HepG2 (cell line): Measurements from ENCODE around the gene CPAMD8. TPM values are rescaled to one million over a fixed set of nuclear protein-coding genes. Genes with fewer than 3 reads are reported as not detected.
"Not testable (repeated sequence)": the region's sequence is repeated elsewhere in the genome, so short reads cannot be mapped to it uniquely, and the experiment has no call there.

ENCODE experiments used
- ATAC-seq: fragments of 200-7000 bp; cut with Tn5 transposase; 3 replicates; pipeline ENCODE4 v1.9.1; 2020; ENCODE audit warnings: mild to moderate bottlenecking, moderate library complexity
- BruUV-seq: library from RNA; stranded (reverse); fragments of 400-500 nt; replicated peaks from 2 replicates; lab custom pipeline; 2021; lab: Mats Ljungman, UMichigan
- CTCF ChIA-PET: fragments of 300-600 bp; formaldehyde crosslinking; extraction: SDS; loops from one replicate; lab custom pipeline; 2021; ENCODE audit warnings: low total read pairs, inconsistent platforms, low intra/inter-chr PET ratio; lab: Yijun Ruan, JAX
- POLR2A ChIA-PET: fragments of 350-600 bp; sonication (Branson Sonifier 250); formaldehyde crosslinking; loops from one replicate; lab custom pipeline; 2020; ENCODE audit warnings: antibody characterized with exemption, inconsistent platforms; lab: Yijun Ruan, JAX
- DNase-seq: peaks from one replicate; pipeline ENCODE4 v3.0.0-alpha.2; 2015; ENCODE audit warnings: low spot score
- FAIRE-seq: peaks from 3 replicates; lab custom pipeline; 2011; peaks lifted over from hg19 to GRCh38; lab: Jason Lieb, UNC
- H2AFZ ChIP-seq: one replicate; pipeline ENCODE4 v1.6.1; 2011; ENCODE audit warnings: low read length, inconsistent platforms
- H3K27ac ChIP-seq: fragments of 300-600 bp; 3 replicates; pipeline ENCODE4 v1.8.0; 2011; ENCODE audit warnings: mixed run types, mild to moderate bottlenecking, mixed read lengths, low read length, inconsistent platforms; ENCODE audit not compliant: insufficient read depth; ENCODE audit errors: extremely low read length
- H3K27me3 ChIP-seq, 2 experiments: fragments of 200-600 bp in 1 of 2; 2 replicates in 1 of 2; 3 replicates in 1 of 2; pipeline versions ENCODE4 v1.6.0 to v1.8.0; 2011; ENCODE audit warnings: low read length in 2 of 2, mild to moderate bottlenecking in 2 of 2, moderate library complexity in 2 of 2, inconsistent platforms in 1 of 2; ENCODE audit not compliant: insufficient read depth in 2 of 2, control insufficient read depth in 1 of 2
- H3K36me3 ChIP-seq, 2 experiments: fragments of 200-600 bp in 1 of 2; replicated peaks in 1 of 2; 2 replicates in 1 of 2; 3 replicates in 1 of 2; pipeline versions ENCODE4 v1.5.1 to v1.8.0; 2011; ENCODE audit warnings: low read length in 2 of 2, inconsistent platforms in 1 of 2; ENCODE audit not compliant: insufficient read depth in 2 of 2, control insufficient read depth in 1 of 2
- H3K4me1 ChIP-seq: 2 replicates; pipeline ENCODE4 v1.5.1; 2012; ENCODE audit warnings: low read length, inconsistent platforms; ENCODE audit not compliant: insufficient read depth
- H3K4me2 ChIP-seq: 2 replicates; pipeline ENCODE4 v1.6.0; 2011; ENCODE audit warnings: low read depth, low read length, inconsistent platforms
- H3K4me3 ChIP-seq, 3 experiments: fragments of 200-600 bp in 1 of 3; sonication (generic), shearing (Covaris generic) in 1 of 3; replicated peaks in 1 of 3; 2 replicates each; pipeline ENCODE4 v1.5.1; 2011 to 2016; ENCODE audit warnings: low read length in 3 of 3, inconsistent platforms in 2 of 3, low read depth in 2 of 3, mild to moderate bottlenecking in 2 of 3, control low read depth in 1 of 3, mixed read lengths in 1 of 3; ENCODE audit not compliant: insufficient read depth in 1 of 3
- H3K79me2 ChIP-seq: one replicate; pipeline ENCODE4 v1.6.1; 2011; ENCODE audit warnings: low read length, inconsistent platforms; ENCODE audit not compliant: insufficient read depth
- H3K9ac ChIP-seq: 2 replicates; pipeline ENCODE4 v1.6.0; 2011; ENCODE audit warnings: mild to moderate bottlenecking, low read depth, low read length, inconsistent platforms; ENCODE audit not compliant: insufficient read depth
- H3K9me3 ChIP-seq: 2 replicates; pipeline ENCODE4 v1.5.1; 2012; ENCODE audit warnings: mild to moderate bottlenecking, low read length
- H4K20me1 ChIP-seq: 2 replicates; pipeline ENCODE4 v1.6.0; 2011; ENCODE audit warnings: inconsistent platforms, mild to moderate bottlenecking, low read length, moderate library complexity; ENCODE audit not compliant: insufficient read depth
- FOXA1 ChIP-seq, 2 experiments: fragments of 450-650 bp in 1 of 2; sonication (generic) in 1 of 2; formaldehyde crosslinking in 1 of 2; IDR thresholded peaks; 2 replicates each; pipeline versions ENCODE4 v1.4.0 to v1.6.1; 2016 to 2020; ENCODE audit warnings: missing genetic modification reagents in 1 of 2
- HNRNPK ChIP-seq: fragments of 200-400 bp; formaldehyde crosslinking; IDR thresholded peaks from 2 replicates; pipeline ENCODE4 v1.6.1; 2018; ENCODE audit warnings: low read length, low read depth, moderate library complexity, mild to moderate bottlenecking; ENCODE audit not compliant: poor library complexity, severe bottlenecking
- NFIC ChIP-seq: IDR thresholded peaks from 2 replicates; pipeline ENCODE4 v1.6.1; 2012; ENCODE audit warnings: mild to moderate bottlenecking, low read length, inconsistent platforms
- ZNF878 ChIP-seq: sonication (generic); formaldehyde crosslinking; IDR thresholded peaks from 2 replicates; pipeline ENCODE4 v1.8.1; 2023; ENCODE audit warnings: mild to moderate bottlenecking, missing genetic modification reagents, moderate library complexity
- WGBS: methylation state at CpG from one replicate; pipeline ENCODE4 v1.1.6; 2017; ENCODE audit warnings: low lambda C conversion rate; 5-methylcytosine and 5-hydroxymethylcytosine counted together
- in situ Hi-C: cut with HindIII; loops from 2 replicates; pipeline ENCODE4 v1.10.0; 2017; ENCODE audit warnings: low pct_unique_long_range_greater_than_20kb; ENCODE audit not compliant: extremely low pct_ligation_motif_present
- intact Hi-C: fragments of 100-400 bp; cut with micrococcal nuclease; formaldehyde crosslinking; loops from one replicate; pipeline ENCODE4 v1.10.0; 2022; ENCODE audit not compliant: unreplicated experiment
- polyA plus RNA-seq, 8 experiments: library from polyadenylated mRNA; depleted of rRNA in 3 of 8; stranded (reverse) in 7 of 8; unstranded in 1 of 8; fragments of >200 nt; fragmentation: Illumina TruSeq in 4 of 8; extraction: Trizol in 4 of 8; gene quantifications; 2 replicates each; pipeline versions ENCODE4 v1.2.1 to v1.2.3, GENCODE V29; 2011 to 2016; ENCODE audit warnings: low read depth in 4 of 8, missing spikeins in 1 of 8, mixed read lengths in 1 of 8; ENCODE audit not compliant: insufficient read depth in 1 of 8
- total RNA-seq, 5 experiments: library from RNA; depleted of rRNA; stranded (reverse); fragments of >200 nt; fragmentation: Illumina TruSeq; extraction: Trizol; gene quantifications; 2 replicates each; pipeline ENCODE4 v1.2.3, GENCODE V29; 2016; ENCODE audit warnings: low read depth in 1 of 5

Gene CPAMD8
- total and polyA plus RNA-seq, 2 of the 13 experiments (the other 11 are each of a cell fraction or from before 2014, with no cell fraction given) = 0.29 to 0.34 TPM

- TF ChIP-seq ZNF878 (CRISPR knock-in tag) (no peak), NFIC (no peak), HNRNPK (peak; percentile 40), FOXA1 (IDR thresholded peaks at IDR 0.05) (0 out of 2 replicates have a peak, but pooled peaks have one; percentile 11), FOXA1 (CRISPR knock-in tag; IDR thresholded peaks at IDR 0.05) (no peak)
- H3K27ac ChIP-seq = no peak overlapping the region
- H2AFZ ChIP-seq = no peak overlapping the region
- BruUV-seq = no TSS peak
- no peaks in the 10 kb centered on the region for H3K79me2 ChIP-seq
- DNase-seq (no peak), FAIRE-seq (no peak), ATAC-seq (no peak)
- H3K9ac ChIP-seq = no peak overlapping the region
- 24% methylated on average over 2 of the region's 2 CpGs for WGBS
- ChIA-PET POLR2A (no interaction called here), CTCF (no interaction called here)
- H3K4me2 ChIP-seq = no peak overlapping the region
- H3K4me1 ChIP-seq = no peaks in the 10 kb centered on the region
- intact Hi-C loops (no loop called here), in situ Hi-C loops (no loop called here)
- H4K20me1 ChIP-seq = no peaks in the 10 kb centered on the region
- H3K36me3 ChIP-seq = no peaks in the 10 kb centered on the region
- no peaks in the 10 kb centered on the region; a peak in 1 of 5 replicates for H3K27me3 ChIP-seq
- H3K4me3 ChIP-seq = no peak overlapping the region
- H3K9me3 ChIP-seq = no peaks in the 10 kb centered on the region
Measured at GRCh38 chr19:16985403-16985802, 41.2 kb downstream of the CPAMD8 start.

- ATAC-seq, H3K4me2 ChIP-seq, H3K4me3 ChIP-seq, H3K9me3 ChIP-seq, H3K4me1 ChIP-seq, H3K27me3 ChIP-seq, H2AFZ ChIP-seq, FAIRE-seq, CTCF ChIA-PET, H3K27ac ChIP-seq, POLR2A ChIA-PET, H4K20me1 ChIP-seq, H3K9ac ChIP-seq, DNase-seq, in situ Hi-C loops, H3K36me3 ChIP-seq, H3K79me2 ChIP-seq, intact Hi-C loops, BruUV-seq: not testable (repeated sequence)
- 0% methylated on average over 2 of the region's 2 CpGs for WGBS
Measured at GRCh38 chr19:16982586-16982985, 44.0 kb downstream of the CPAMD8 start.
